GM23338 (cell line): ENCODE data around the gene SMYD3. TPM values are rescaled to one million over a fixed set of nuclear protein-coding genes. Genes with fewer than 3 reads are reported as not detected.

ENCODE experiments used
- ATAC-seq: fragments of 200-7000 bp; cut with Tn5 transposase; 3 replicates; pipeline ENCODE4 v1.9.1; 2020
- DNase-seq: peaks from one replicate; pipeline ENCODE4 v3.0.0-alpha.2; 2015; ENCODE audit warnings: low spot score
- H2AFZ ChIP-seq: fragments of 200-600 bp; sonication (generic); 2 replicates; pipeline ENCODE4 v1.8.0; 2016; ENCODE audit warnings: antibody characterized with exemption, mild to moderate bottlenecking, moderate library complexity
- H3F3A ChIP-seq: fragments of 200-600 bp; sonication (generic); replicated peaks from 2 replicates; pipeline ENCODE4 v1.8.0; 2017; ENCODE audit warnings: antibody characterized with exemption, mixed run types, low read depth
- H3K27ac ChIP-seq: fragments of 200-600 bp; sonication (generic); 2 replicates; pipeline ENCODE4 v1.6.1; 2016; ENCODE audit warnings: low read depth
- H3K27me3 ChIP-seq: fragments of 200-600 bp; sonication (generic); 2 replicates; pipeline ENCODE4 v1.8.0; 2016; ENCODE audit warnings: mild to moderate bottlenecking, mixed run types, moderate library complexity; ENCODE audit not compliant: insufficient read depth
- H3K36me3 ChIP-seq: fragments of 200-600 bp; sonication (generic); 2 replicates; pipeline ENCODE4 v1.8.0; 2016; ENCODE audit warnings: mild to moderate bottlenecking; ENCODE audit not compliant: insufficient read depth
- H3K4me1 ChIP-seq: fragments of 200-600 bp; sonication (generic); 2 replicates; pipeline ENCODE4 v1.8.0; 2016; ENCODE audit warnings: mild to moderate bottlenecking, moderate library complexity; ENCODE audit not compliant: insufficient read depth
- H3K4me2 ChIP-seq: fragments of 200-600 bp; sonication (generic); 2 replicates; pipeline ENCODE4 v1.7.1; 2017; ENCODE audit warnings: mixed run types
- H3K4me3 ChIP-seq: fragments of 200-600 bp; sonication (generic); 2 replicates; pipeline ENCODE4 v1.6.1; 2016; ENCODE audit warnings: mixed run types
- H3K79me2 ChIP-seq: fragments of 200-600 bp; sonication (generic); replicated peaks from 2 replicates; pipeline ENCODE4 v1.8.0; 2017; ENCODE audit warnings: mild to moderate bottlenecking; ENCODE audit not compliant: insufficient read depth
- H3K9me2 ChIP-seq: fragments of 200-600 bp; sonication (generic); 2 replicates; pipeline ENCODE4 v1.8.0; 2017; ENCODE audit not compliant: insufficient read depth
- H4K20me1 ChIP-seq: fragments of 200-600 bp; sonication (generic); replicated peaks from 2 replicates; pipeline ENCODE4 v1.8.0; 2017; ENCODE audit warnings: mild to moderate bottlenecking; ENCODE audit not compliant: insufficient read depth
- H3K27ac Mint-ChIP-seq: 2 replicates; pipeline ENCODE4 v1.8.0; 2020; ENCODE audit warnings: inconsistent platforms, mild to moderate bottlenecking, moderate library complexity, mixed read lengths
- H3K27me3 Mint-ChIP-seq: 3 replicates; pipeline ENCODE4 v1.8.0; 2022; ENCODE audit warnings: low read depth, mild to moderate bottlenecking, moderate library complexity, mixed read lengths, inconsistent platforms; ENCODE audit not compliant: insufficient read depth, poor library complexity
- H3K36me3 Mint-ChIP-seq: 3 replicates; pipeline ENCODE4 v1.8.0; 2021; ENCODE audit warnings: low read depth, mild to moderate bottlenecking, inconsistent platforms, moderate library complexity, mixed read lengths
- H3K4me1 Mint-ChIP-seq: 3 replicates; pipeline ENCODE4 v1.8.0; 2020; ENCODE audit warnings: mild to moderate bottlenecking, inconsistent platforms, mixed read lengths
- H3K4me3 Mint-ChIP-seq: 3 replicates; pipeline ENCODE4 v1.8.0; 2021; ENCODE audit warnings: moderate library complexity, mild to moderate bottlenecking, inconsistent platforms, mixed read lengths
- H3K9me3 Mint-ChIP-seq: 3 replicates; pipeline ENCODE4 v1.8.0; 2020; ENCODE audit warnings: moderate library complexity, mild to moderate bottlenecking, inconsistent platforms, mixed read lengths
- CREB1 ChIP-seq: fragments of 250-450 bp; sonication (Bioruptor Pico); IDR thresholded peaks from 2 replicates; pipeline ENCODE4 v1.5.0; 2020; ENCODE audit warnings: low read depth, mild to moderate bottlenecking, moderate library complexity
- CTCF ChIP-seq, 2 experiments: fragments of 200-600 bp in 1 of 2; sonication (generic) in 1 of 2; conservative IDR thresholded peaks; 2 replicates each; pipeline versions ENCODE4 v1.5.1 to v1.6.1; 2016 to 2017; ENCODE audit warnings: antibody characterized with exemption in 2 of 2, low read depth in 2 of 2, mild to moderate bottlenecking in 2 of 2, moderate library complexity in 1 of 2
- ETS1 ChIP-seq: IDR thresholded peaks from 2 replicates; pipeline ENCODE4 v1.6.1; 2016; ENCODE audit warnings: antibody characterized with exemption
- EZH2 ChIP-seq: fragments of 200-600 bp; sonication (generic); IDR thresholded peaks from one replicate; pipeline ENCODE4 v1.8.0; 2017; ENCODE audit warnings: antibody characterized with exemption, mild to moderate bottlenecking, low read depth; ENCODE audit not compliant: unreplicated experiment
- EZH2phosphoT487 ChIP-seq: fragments of 200-600 bp; sonication (generic); IDR thresholded peaks from one replicate; pipeline ENCODE4 v1.8.1; 2018; ENCODE audit warnings: antibody characterized with exemption; ENCODE audit not compliant: unreplicated experiment
- JUNB ChIP-seq: IDR thresholded peaks from one replicate; pipeline ENCODE4 v1.6.1; 2016; ENCODE audit warnings: antibody characterized with exemption; ENCODE audit not compliant: unreplicated experiment
- NANOG ChIP-seq: IDR thresholded peaks from 2 replicates; pipeline ENCODE4 v1.6.1; 2016; ENCODE audit warnings: antibody characterized with exemption, borderline replicate concordance
- POLR2AphosphoS5 ChIP-seq: IDR thresholded peaks from 2 replicates; pipeline ENCODE4 v1.6.1; 2016; ENCODE audit warnings: antibody characterized with exemption, low read depth
- REST ChIP-seq: IDR thresholded peaks from one replicate; pipeline ENCODE4 v1.6.1; 2018; ENCODE audit warnings: antibody characterized with exemption; ENCODE audit not compliant: unreplicated experiment
- STAT1 ChIP-seq: IDR thresholded peaks from one replicate; pipeline ENCODE4 v1.6.1; 2016; ENCODE audit warnings: antibody characterized with exemption; ENCODE audit not compliant: unreplicated experiment
- ZNF114 ChIP-seq: fragments of 250-450 bp; sonication (Bioruptor Pico); IDR thresholded peaks from 2 replicates; pipeline ENCODE4 v1.5.0; 2020; ENCODE audit warnings: mild to moderate bottlenecking, moderate library complexity
- ZNF331 ChIP-seq: fragments of 250-450 bp; sonication (Bioruptor Pico); IDR thresholded peaks from 2 replicates; pipeline ENCODE4 v1.5.0; 2020; ENCODE audit warnings: low read depth, mild to moderate bottlenecking, moderate library complexity
- ZNF462 ChIP-seq: fragments of 250-450 bp; sonication (Bioruptor Pico); IDR thresholded peaks from 2 replicates; pipeline ENCODE4 v1.5.0; 2020; ENCODE audit warnings: mild to moderate bottlenecking, moderate library complexity
- polyA plus RNA-seq: library from polyadenylated mRNA; unstranded; fragments of >200 nt; fragmentation: Nextera tagmentation; extraction: Ambion mirVana; gene quantifications from 2 replicates; pipeline ENCODE4 v1.2.1, GENCODE V29; 2016
- total RNA-seq: library from RNA; depleted of rRNA; stranded (reverse); fragments of >200 nt; shearing (Covaris generic); gene quantifications from 2 replicates; pipeline ENCODE4 v1.2.3, GENCODE V29; 2014

Gene SMYD3
- total and polyA plus RNA-seq, 2 experiments from 2014 or later = 31.8 to 34.4 TPM

GRCh38 chr1:245837718-245838117 lies 669.4 kb downstream of the SMYD3 start:
- peaks cover 9% of the 10 kb centered on the region for H3K4me1 ChIP-seq
- H2AFZ ChIP-seq = no peak overlapping the region
- ATAC-seq = no peak
- no peak overlapping the region for H3K27ac ChIP-seq
- Mint-ChIP-seq H3K9me3 (no peaks in the 10 kb centered on the region), H3K27me3 (peaks cover 9% of the 10 kb centered on the region), H3K4me1 (peaks cover 29% of the 10 kb centered on the region), H3K36me3 (no peaks in the 10 kb centered on the region; the same call in 2 of the 3 replicates), H3K4me3 (no peak overlapping the region), H3K27ac (no peak overlapping the region; the same call in 1 of the 2 replicates)
- H3K27me3 ChIP-seq = no peaks in the 10 kb centered on the region
- no peak overlapping the region for H3K4me2 ChIP-seq
- no peak for TF ChIP-seq JUNB
- no peak for TF ChIP-seq NANOG
- TF ChIP-seq ZNF462 (CRISPR knock-in tag) = no peak
- no peak for TF ChIP-seq POLR2AphosphoS5
- TF ChIP-seq EZH2phosphoT487 = no peak
- TF ChIP-seq ZNF331 (CRISPR knock-in tag) = no peak
- TF ChIP-seq CREB1 (CRISPR knock-in tag) = no peak
- no peak for TF ChIP-seq ZNF114 (CRISPR knock-in tag)
- TF ChIP-seq REST = no peak
- TF ChIP-seq STAT1 = no peak
- no peak for TF ChIP-seq EZH2
- no peak for TF ChIP-seq CTCF (conservative IDR thresholded peaks at IDR 0.05; ENCODE audit: low read depth in 2 of 2)
- no peak for TF ChIP-seq ETS1
- no peaks in the 10 kb centered on the region for H3K79me2 ChIP-seq
- no peak overlapping the region for H3K4me3 ChIP-seq
- H3K9me2 ChIP-seq = no peaks in the 10 kb centered on the region
- H4K20me1 ChIP-seq = no peaks in the 10 kb centered on the region
- no peak for DNase-seq
- H3F3A ChIP-seq = no peaks in the 10 kb centered on the region
- no peaks in the 10 kb centered on the region for H3K36me3 ChIP-seq
